ENCODE measurements around the gene ZBED2.
"Not testable (repeated sequence)": the region's sequence is repeated elsewhere in the genome, so short reads cannot be mapped to it uniquely, and the experiment has no call there.

The ZBED2 gene

DNA sequence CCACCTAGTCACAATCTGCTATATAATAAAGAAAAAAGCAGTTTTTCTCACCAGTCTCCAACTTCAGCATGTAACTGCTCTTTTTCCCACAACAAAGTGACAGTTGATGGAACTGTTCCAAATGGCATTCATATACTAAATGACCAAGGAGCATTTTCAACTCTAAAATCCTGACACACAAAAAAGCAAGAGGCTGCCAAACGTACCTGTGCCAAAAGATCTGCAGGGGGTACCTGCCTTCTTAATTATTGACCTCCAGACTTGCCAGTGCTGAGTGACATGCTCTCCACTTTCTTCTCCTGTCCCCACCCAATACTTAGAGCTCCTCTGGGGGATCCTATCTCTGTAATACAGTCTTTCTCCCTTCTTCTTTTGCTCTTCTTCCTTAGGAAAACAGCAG is 18.0 kb downstream of the ZBED2 start:
- DNase-seq (ENCODE audit: extremely low read depth in 1 of 2, low read depth in 1 of 2), result no peak

DNA sequence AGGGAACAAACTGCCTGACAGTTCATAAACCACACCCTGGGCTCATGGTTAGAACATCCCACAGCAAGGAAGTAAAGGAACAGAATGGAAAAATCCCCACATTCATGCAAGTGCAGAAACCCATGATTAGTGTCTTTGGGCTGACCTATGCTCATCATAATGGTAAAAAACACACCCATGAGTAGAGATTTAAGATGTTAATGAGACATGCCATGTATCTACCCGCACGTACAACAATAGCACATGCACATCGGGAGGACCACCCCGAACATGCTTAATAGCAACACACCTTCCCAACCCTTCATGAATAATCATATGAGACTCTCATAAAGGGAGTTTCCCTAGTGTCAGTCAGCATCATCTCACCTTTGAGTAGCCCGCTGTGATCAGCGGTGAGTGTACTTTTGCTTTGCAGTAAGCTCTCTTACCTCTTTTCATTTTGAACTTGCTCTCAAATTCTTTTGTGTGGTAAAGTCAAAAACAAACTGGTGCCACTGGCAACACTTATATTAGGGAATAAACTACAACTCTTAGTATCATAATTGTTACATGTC is 23.2 kb downstream of the ZBED2 start:
- no peak for DNase-seq (ENCODE audit: extremely low read depth in 1 of 2, low read depth in 1 of 2)

DNA sequence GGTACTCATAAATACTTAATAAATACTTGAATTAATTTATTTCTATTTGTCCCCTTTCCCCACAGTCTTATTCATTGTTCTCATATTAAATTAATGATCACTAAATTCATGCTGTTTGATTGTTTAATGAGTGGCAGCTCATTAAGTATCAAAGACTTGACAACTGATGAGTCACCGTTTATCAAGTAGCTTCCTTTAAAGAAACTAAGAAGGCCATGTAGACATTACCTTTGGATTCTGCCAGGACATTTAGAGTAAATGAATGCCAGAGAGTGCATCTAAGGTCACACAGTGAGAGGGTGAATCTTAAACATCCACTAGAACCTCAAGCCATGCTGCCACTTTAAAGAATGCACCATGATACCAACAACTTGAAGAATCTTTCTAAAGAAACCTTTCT is 23.9 kb downstream of the ZBED2 start:
- no peak for DNase-seq (ENCODE audit: extremely low read depth in 1 of 2, low read depth in 1 of 2)

DNA sequence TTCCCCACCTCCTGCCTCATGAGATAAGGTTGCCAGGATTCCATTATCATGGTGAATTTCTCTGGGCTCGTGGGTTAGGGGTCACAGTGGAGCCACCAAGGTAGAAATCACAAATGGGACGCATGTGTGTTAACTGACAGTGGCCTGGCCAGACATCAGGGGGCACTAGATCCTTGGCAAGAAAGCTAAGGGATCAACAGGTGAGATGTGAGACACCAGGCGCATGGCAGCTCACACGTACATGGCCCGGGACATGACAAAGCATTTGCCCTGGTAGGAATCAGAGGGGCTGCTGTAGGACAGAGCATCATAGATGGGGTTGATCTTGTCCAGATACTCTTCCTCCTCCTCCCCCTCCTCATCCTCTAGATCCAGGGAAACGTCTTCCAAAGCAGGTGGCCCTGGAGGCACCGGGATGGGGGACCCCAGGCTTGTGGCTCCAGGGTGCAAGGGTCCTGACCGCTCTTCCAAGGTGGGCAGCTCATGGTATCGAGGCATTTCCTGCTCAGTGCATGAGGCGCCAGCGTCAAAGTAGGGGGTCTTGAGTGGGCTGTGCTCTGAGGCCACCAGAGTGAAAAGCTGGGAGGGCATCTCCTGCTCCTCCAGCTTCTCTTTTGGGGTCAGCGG is 24.6 kb downstream of the ZBED2 start:
- no peak for DNase-seq (ENCODE audit: extremely low read depth in 1 of 2, low read depth in 1 of 2)

DNA sequence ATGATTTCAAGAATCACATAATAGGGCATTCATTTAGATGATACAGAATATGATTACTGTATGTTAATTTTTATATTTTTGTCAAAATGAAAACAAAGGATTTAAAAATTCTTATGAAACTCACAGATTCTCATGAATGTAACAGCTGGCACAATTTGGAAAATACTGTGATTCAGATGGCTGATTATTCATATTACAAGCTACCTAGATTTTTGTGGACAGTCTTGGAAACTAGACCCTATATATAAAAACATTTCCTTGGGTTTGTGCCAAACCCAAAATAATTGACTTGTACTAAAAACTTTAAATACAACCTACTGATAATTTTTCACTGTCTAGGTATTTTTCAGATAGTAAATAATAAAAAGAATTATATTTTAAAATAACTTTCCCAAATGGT is 26.2 kb downstream of the ZBED2 start:
- DNase-seq (ENCODE audit: extremely low read depth in 1 of 2, low read depth in 1 of 2), result no peak

DNA sequence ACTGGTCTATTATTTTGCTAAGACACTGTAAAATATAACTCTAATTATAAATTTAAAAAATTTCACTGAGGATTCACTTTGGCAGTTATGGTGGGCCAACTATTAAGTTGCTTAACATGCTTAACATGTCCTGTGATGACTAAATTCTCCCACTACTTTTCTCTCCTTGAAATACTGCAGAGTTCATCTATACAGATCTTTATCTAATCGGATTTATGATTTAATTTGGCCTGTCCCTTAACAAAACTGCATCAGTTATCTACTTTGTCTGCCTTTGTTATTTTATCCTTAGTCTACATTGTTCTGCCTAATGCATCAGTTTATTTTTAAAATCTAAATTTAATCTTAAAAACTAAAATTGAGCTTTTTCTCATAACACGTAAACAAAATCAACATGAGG is 26.8 kb downstream of the ZBED2 start:
- DNase-seq (ENCODE audit: extremely low read depth in 1 of 2, low read depth in 1 of 2), result no peak

DNA sequence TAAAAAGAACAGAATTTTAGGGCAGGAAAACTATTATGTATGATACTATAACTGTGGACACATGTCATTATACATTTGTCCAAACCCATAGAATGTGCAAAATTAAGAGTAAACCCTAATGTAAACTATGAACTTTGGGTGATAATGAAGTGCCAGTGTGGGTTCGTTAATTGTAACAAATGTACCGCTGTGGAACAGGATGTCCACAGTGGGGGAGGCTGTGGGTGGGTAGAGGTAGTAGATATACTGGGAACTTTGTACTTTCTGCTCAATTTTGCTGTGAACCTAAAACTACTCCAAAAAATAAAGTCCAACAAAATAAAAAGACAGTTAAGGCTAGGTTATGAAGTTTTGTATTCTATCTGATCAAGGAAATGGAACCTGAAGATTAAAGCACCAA is 28.3 kb downstream of the ZBED2 start:
- no peak for DNase-seq (ENCODE audit: extremely low read depth in 1 of 2, low read depth in 1 of 2)

DNA sequence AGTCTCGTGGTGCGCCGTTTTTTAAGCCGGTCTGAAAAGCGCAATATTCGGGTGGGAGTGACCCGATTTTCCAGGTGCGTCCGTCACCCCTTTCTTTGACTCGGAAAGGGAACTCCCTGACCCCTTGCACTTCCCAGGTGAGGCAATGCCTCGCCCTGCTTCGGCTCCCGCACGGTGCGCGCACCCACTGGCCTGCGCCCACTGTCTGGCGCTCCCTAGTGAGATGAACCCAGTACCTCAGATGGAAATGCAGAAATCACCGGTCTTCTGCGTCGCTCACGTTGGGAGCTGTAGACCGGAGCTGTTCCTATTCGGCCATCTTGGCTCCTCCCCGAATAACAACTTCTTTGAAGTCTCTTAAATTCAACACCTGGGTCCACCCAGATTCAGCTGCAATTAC is 33.2 kb downstream of the ZBED2 start:
- not testable (repeated sequence) for DNase-seq (ENCODE audit: extremely low read depth in 1 of 2, low read depth in 1 of 2)

DNA sequence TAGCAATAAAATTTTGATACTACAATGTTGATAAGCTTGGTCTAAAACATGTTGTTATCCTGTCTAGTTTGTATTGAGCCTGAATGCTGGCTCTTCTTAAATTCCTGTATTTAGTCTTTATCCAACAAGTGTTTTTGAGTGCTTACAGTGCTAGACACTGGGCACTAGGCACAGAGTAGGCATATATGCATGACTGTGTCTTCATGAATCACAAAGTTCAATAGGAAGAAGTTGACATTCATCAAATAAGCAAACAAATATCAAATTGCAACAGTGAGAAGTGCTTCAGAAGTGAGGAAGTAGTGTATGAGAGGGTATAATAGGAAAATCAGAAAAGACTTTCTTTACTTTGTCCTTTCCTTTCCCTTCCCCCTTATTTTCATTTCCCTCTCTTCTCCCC is 46.4 kb downstream of the ZBED2 start:
- no peak for DNase-seq (ENCODE audit: extremely low read depth in 1 of 2, low read depth in 1 of 2)

DNA sequence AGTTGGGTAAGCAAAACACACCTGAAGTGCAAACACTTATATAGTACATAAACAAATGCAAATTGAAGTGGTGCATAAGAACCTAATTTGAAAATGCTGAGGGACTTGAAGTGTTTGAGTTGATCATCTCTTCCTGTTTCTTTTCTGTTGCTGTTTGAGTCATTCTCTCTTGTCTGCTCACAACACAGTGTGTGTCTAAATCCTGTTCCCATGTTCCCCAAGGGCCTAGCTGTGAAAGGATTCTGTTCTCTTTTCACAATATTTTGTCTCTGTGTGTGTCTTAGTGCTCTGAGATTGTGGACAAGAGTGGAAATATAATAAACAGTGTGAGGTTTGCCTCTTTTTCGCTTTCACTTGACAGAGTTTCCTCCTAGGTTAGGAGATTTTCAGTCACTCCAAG is 47.1 kb downstream of the ZBED2 start:
- no peak for DNase-seq (ENCODE audit: extremely low read depth in 1 of 2, low read depth in 1 of 2)

DNA sequence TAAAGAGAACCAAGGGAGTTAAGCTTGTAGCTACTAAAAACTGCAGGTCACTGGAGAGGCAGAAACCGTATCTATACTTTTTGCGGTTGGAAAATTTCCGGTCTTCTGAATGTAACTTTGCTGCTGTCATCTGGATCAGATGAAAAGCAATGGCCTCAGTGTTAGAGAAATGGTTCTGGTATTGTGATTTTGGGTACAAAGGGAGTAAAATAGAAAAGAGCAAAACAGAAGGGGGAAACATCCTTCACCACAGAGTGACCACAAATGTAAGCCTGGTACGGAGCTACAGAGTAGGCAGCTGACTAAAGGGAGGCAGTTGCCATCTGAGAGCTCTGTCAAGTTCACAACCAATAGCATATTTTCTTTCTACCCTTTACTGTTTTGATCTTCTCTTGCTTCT is 47.5 kb downstream of the ZBED2 start:
- DNase-seq (ENCODE audit: extremely low read depth in 1 of 2, low read depth in 1 of 2), result no peak

DNA sequence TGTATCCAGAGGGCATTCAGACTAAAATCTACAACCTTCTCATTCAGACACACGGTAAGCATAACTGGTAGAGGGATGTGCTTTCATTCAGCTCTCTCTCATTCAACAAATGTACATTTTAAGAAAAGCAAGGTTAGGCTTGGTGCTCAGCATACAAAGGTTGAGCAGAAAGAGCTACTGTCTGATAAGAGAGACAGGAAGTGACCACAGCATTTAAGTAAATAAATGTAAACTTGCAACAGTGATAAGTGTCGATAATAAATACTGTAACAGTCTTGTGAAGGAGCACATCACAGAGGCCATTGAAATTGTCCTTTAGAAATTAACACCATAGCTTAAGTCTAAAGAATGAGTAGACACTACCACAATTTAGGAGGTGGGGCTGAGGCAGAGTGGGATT is 49.8 kb downstream of the ZBED2 start:
- DNase-seq (ENCODE audit: extremely low read depth in 1 of 2, low read depth in 1 of 2), result no peak

Measured in activated CD8-positive, alpha-beta memory T cell treated with anti-CD3 and anti-CD28 coated beads for 1 hour (primary cell).